Lower lobe of right lung (tissue), 2 donors: Measurements from ENCODE around the gene PVRIG. TPM values are rescaled to one million over a fixed set of nuclear protein-coding genes. Genes with fewer than 3 reads are reported as not detected.
A peak's percentile ranks its signal among the peaks of the same experiment; 100 is the strongest.
"Not testable (repeated sequence)": the region's sequence is repeated elsewhere in the genome, so short reads cannot be mapped to it uniquely, and the experiment has no call there.

Experiments
- ATAC-seq, 2 donors: fragments of 200-7000 bp; cut with Tn5 transposase; one replicate each; pipeline ENCODE4 v1.9.1; 2020 to 2022; ENCODE audit warnings: mild to moderate bottlenecking in 2 of 2, moderate library complexity in 2 of 2
- DNase-seq: peaks from one replicate; pipeline ENCODE4 v3.0.0-alpha.2; 2020
- H3K27ac ChIP-seq: fragments of 200-600 bp; one replicate; pipeline ENCODE4 v1.8.0; 2022
- H3K27me3 ChIP-seq: fragments of 200-600 bp; one replicate; pipeline ENCODE4 v1.8.0; 2022; ENCODE audit warnings: low read depth
- H3K36me3 ChIP-seq: fragments of 200-600 bp; one replicate; pipeline ENCODE4 v1.8.0; 2022; ENCODE audit warnings: mild to moderate bottlenecking
- H3K4me1 ChIP-seq: fragments of 200-600 bp; one replicate; pipeline ENCODE4 v1.8.0; 2022
- H3K4me3 ChIP-seq: fragments of 200-600 bp; one replicate; pipeline ENCODE4 v1.8.0; 2022; ENCODE audit warnings: mild to moderate bottlenecking
- H3K9me3 ChIP-seq: fragments of 200-600 bp; one replicate; pipeline ENCODE4 v1.8.0; 2022
- CTCF ChIP-seq: fragments of 200-600 bp; IDR thresholded peaks from one replicate; pipeline ENCODE4 v1.8.0; 2022; ENCODE audit warnings: antibody characterized with exemption, mild to moderate bottlenecking
- intact Hi-C: fragments of 100-400 bp; cut with DNase I; formaldehyde crosslinking; loops from one replicate; pipeline ENCODE4 v1.11.0; 2022
- total RNA-seq: library from RNA; stranded (reverse); fragmentation: NEBNext Ultra II Directional; extraction: Animal tissue kit (Norgen Biotek cat#: 25700); gene quantifications from one replicate; pipeline ENCODE4 v1.2.1, GENCODE V29; 2021
- donor health status: DM: no; HTN: yes; CAD: no; lungs with severe emphysema.

PVRIG gene
- total RNA-seq, 1 donor from 2014 or later: not detected

- no peak overlapping the region for H3K27ac ChIP-seq
- DNase-seq (no peak), ATAC-seq (no peak)
- no peaks in the 10 kb centered on the region for H3K27me3 ChIP-seq
- H3K4me3 ChIP-seq: no peak overlapping the region
- intact Hi-C loops: no loop called here
- H3K4me1 ChIP-seq: no peaks in the 10 kb centered on the region
- no peaks in the 10 kb centered on the region for H3K9me3 ChIP-seq
- H3K36me3 ChIP-seq: no peaks in the 10 kb centered on the region
- no peak for TF ChIP-seq CTCF
Observed at GRCh38 chr7:100185726-100186125, 34.0 kb upstream of the PVRIG start.

GRCh38 chr7:100189061-100189460 is 30.7 kb upstream of the PVRIG start:
- no peaks in the 10 kb centered on the region for H3K4me1 ChIP-seq
- H3K4me3 ChIP-seq: no peak overlapping the region
- DNase-seq (no peak), ATAC-seq (no peak)
- H3K27me3 ChIP-seq: no peaks in the 10 kb centered on the region
- no peak overlapping the region for H3K27ac ChIP-seq
- no peaks in the 10 kb centered on the region for H3K36me3 ChIP-seq
- H3K9me3 ChIP-seq: no peaks in the 10 kb centered on the region
- no peak for TF ChIP-seq CTCF
- intact Hi-C loops: no loop called here

- Histone ChIP-seq H3K36me3 (no peaks in the 10 kb centered on the region), H3K4me1 (no peaks in the 10 kb centered on the region), H3K27ac (no peak overlapping the region), H3K9me3 (no peaks in the 10 kb centered on the region), H3K27me3 (no peaks in the 10 kb centered on the region), H3K4me3 (no peak overlapping the region)
- TF ChIP-seq CTCF: peak; percentile 35
- ATAC-seq (no peak), DNase-seq (no peak)
- intact Hi-C loops: no loop called here
Observed at GRCh38 chr7:100190048-100190711, 29.6 kb upstream of the PVRIG start.

GRCh38 chr7:100191775-100192174 is 28.0 kb upstream of the PVRIG start:
- Histone ChIP-seq H3K9me3 (no peaks in the 10 kb centered on the region), H3K27me3 (no peaks in the 10 kb centered on the region), H3K4me3 (no peak overlapping the region), H3K27ac (no peak overlapping the region), H3K36me3 (no peaks in the 10 kb centered on the region), H3K4me1 (no peaks in the 10 kb centered on the region)
- intact Hi-C loops: no loop called here
- DNase-seq (no peak), ATAC-seq (no peak)
- no peak for TF ChIP-seq CTCF

GRCh38 chr7:100192281-100192862 is 27.4 kb upstream of the PVRIG start:
- H3K4me3 ChIP-seq, intact Hi-C loops, H3K9me3 ChIP-seq, H3K4me1 ChIP-seq, H3K36me3 ChIP-seq, ATAC-seq, DNase-seq, H3K27me3 ChIP-seq, H3K27ac ChIP-seq: not testable (repeated sequence)

GRCh38 chr7:100192969-100193368 is 26.8 kb upstream of the PVRIG start:
- ATAC-seq (no peak), DNase-seq (no peak)
- Histone ChIP-seq H3K4me3 (no peak overlapping the region), H3K4me1 (no peaks in the 10 kb centered on the region), H3K27ac (no peak overlapping the region), H3K36me3 (no peaks in the 10 kb centered on the region), H3K9me3 (no peaks in the 10 kb centered on the region), H3K27me3 (no peaks in the 10 kb centered on the region)
- intact Hi-C loops: no loop called here
- TF ChIP-seq CTCF: no peak
